Astrocyte (in vitro differentiated cells and primary cell): ENCODE measurements around the gene FASTKD2. TPM values are rescaled to one million over a fixed set of nuclear protein-coding genes. Genes with fewer than 3 reads are reported as not detected.

ENCODE experiments used
- DNase-seq: peaks from one replicate; pipeline ENCODE4 v3.0.0-alpha.2; 2010; ENCODE audit warnings: low read depth
- FAIRE-seq: peaks from 2 replicates; lab custom pipeline; 2011; peaks lifted over from hg19 to GRCh38; lab: Jason Lieb, UNC
- H2AFZ ChIP-seq: 2 replicates; pipeline ENCODE4 v1.6.0; 2012; ENCODE audit warnings: low read depth, low read length, inconsistent platforms
- H3K27ac ChIP-seq: 2 replicates; pipeline ENCODE4 v1.5.1; 2011; ENCODE audit warnings: low read depth, low read length, inconsistent platforms
- H3K27me3 ChIP-seq: 2 replicates; pipeline ENCODE4 v1.6.0; 2011; ENCODE audit warnings: low read length, inconsistent platforms; ENCODE audit not compliant: insufficient read depth
- H3K36me3 ChIP-seq: 2 replicates; pipeline ENCODE4 v1.5.1; 2011; ENCODE audit warnings: low read length, inconsistent platforms; ENCODE audit not compliant: insufficient read depth
- H3K4me1 ChIP-seq: 2 replicates; pipeline ENCODE4 v1.5.1; 2011; ENCODE audit warnings: low read length, inconsistent platforms; ENCODE audit not compliant: insufficient read depth
- H3K4me2 ChIP-seq: 2 replicates; pipeline ENCODE4 v1.6.0; 2012; ENCODE audit warnings: low read length, inconsistent platforms
- H3K4me3 ChIP-seq: 2 replicates; pipeline ENCODE4 v1.5.1; 2011; ENCODE audit warnings: low read depth, mild to moderate bottlenecking, low read length, inconsistent platforms; ENCODE audit not compliant: insufficient read depth
- H3K79me2 ChIP-seq: 2 replicates; pipeline ENCODE4 v1.6.0; 2012; ENCODE audit warnings: mild to moderate bottlenecking, low read length, inconsistent platforms; ENCODE audit not compliant: insufficient read depth
- H3K9ac ChIP-seq: 2 replicates; pipeline ENCODE4 v1.6.0; 2012; ENCODE audit warnings: mild to moderate bottlenecking, low read length, inconsistent platforms
- H3K9me3 ChIP-seq: 2 replicates; pipeline ENCODE4 v1.5.1; 2012; ENCODE audit warnings: low read depth, mild to moderate bottlenecking, low read length, inconsistent platforms; ENCODE audit not compliant: insufficient read depth
- H4K20me1 ChIP-seq: 2 replicates; pipeline ENCODE4 v1.6.0; 2012; ENCODE audit warnings: low read length, inconsistent platforms; ENCODE audit not compliant: insufficient read depth
- H3K27ac Mint-ChIP-seq: one replicate; pipeline ENCODE4 v1.8.0; 2021; ENCODE audit warnings: mild to moderate bottlenecking, mixed read lengths; ENCODE audit not compliant: unreplicated experiment
- H3K27me3 Mint-ChIP-seq: one replicate; pipeline ENCODE4 v1.8.0; 2021; ENCODE audit warnings: low read depth, mixed read lengths; ENCODE audit not compliant: unreplicated experiment
- H3K36me3 Mint-ChIP-seq: one replicate; pipeline ENCODE4 v1.8.0; 2021; ENCODE audit warnings: low read depth, mixed read lengths; ENCODE audit not compliant: unreplicated experiment
- H3K4me1 Mint-ChIP-seq: one replicate; pipeline ENCODE4 v1.8.0; 2021; ENCODE audit warnings: low read depth, mixed read lengths; ENCODE audit not compliant: unreplicated experiment
- H3K4me3 Mint-ChIP-seq: one replicate; pipeline ENCODE4 v1.8.0; 2021; ENCODE audit warnings: mild to moderate bottlenecking, moderate library complexity, mixed read lengths; ENCODE audit not compliant: unreplicated experiment
- H3K9me3 Mint-ChIP-seq: one replicate; pipeline ENCODE4 v1.8.0; 2021; ENCODE audit warnings: mild to moderate bottlenecking, mixed read lengths; ENCODE audit not compliant: unreplicated experiment
- EZH2 ChIP-seq: IDR thresholded peaks from 2 replicates; pipeline ENCODE4 v1.6.1; 2012; ENCODE audit warnings: mild to moderate bottlenecking, low read length, inconsistent platforms; ENCODE audit not compliant: insufficient read depth
- total RNA-seq: library from RNA; stranded (reverse); gene quantifications from 2 replicates; pipeline ENCODE4 v1.2.1, GENCODE V29; 2021
- TF ChIP-seq, protein P1 (sequence below): IDR thresholded peaks from 2 replicates; pipeline ENCODE4 v1.5.1; 2011; ENCODE audit warnings: low read depth, mild to moderate bottlenecking, inconsistent platforms, low read length, moderate library complexity; ENCODE audit not compliant: insufficient read depth

Gene FASTKD2
- total RNA-seq, 1 donor from 2014 or later, result 21.7 TPM

DNA sequence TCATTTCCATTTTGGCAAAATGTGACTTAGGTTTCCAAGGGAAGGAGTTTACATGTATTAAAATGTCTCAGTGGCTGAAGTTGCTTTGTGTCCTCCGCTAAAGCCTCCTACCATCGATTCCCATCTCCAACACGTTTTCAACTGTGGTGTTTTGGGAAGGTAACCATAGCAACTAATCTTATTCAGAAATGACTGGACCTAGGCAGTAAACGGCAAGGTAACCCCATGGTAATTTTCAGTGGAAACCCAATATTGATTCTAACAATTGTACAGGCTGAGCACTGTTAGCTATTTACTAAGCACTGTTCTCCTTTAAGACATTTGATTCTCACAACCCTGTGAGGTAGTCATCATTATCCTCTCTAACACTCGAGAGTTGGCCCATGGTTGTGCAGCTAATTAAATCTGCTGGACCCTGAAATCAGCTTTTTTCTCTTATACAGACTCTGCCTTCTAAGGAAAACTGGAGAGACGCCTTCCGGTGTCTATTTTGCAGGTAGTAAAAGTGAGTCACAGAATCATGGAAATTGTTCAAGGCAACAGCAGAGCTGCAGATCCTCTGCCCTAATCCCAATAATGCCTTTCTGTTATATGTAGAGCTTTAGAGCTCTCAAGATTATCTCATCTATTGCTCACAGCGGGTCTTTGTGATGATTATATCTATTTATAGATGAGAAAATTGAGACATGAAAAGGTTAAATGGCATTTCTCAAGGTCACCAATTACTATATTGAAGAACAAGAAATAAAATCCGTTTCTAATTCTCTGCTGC, 36.2 kb downstream of the FASTKD2 start:
- peaks cover 15% of the 10 kb centered on the region for H3K4me1 Mint-ChIP-seq
- Histone ChIP-seq H4K20me1 (no peaks in the 10 kb centered on the region), H3K36me3 (no peaks in the 10 kb centered on the region), H3K27me3 (no peaks in the 10 kb centered on the region), H3K9me3 (no peaks in the 10 kb centered on the region), H3K4me1 (peaks cover 5% of the 10 kb centered on the region), H3K4me3 (no peak overlapping the region), H2AFZ (no peak overlapping the region), H3K4me2 (no peak overlapping the region), H3K79me2 (no peaks in the 10 kb centered on the region), H3K27ac (no peak overlapping the region), H3K9ac (no peak overlapping the region)
- FAIRE-seq (no peak), DNase-seq (no peak)
- no peak overlapping the region for H3K4me3 Mint-ChIP-seq
- peaks cover under 1% of the 10 kb centered on the region for H3K36me3 Mint-ChIP-seq
- H3K27ac Mint-ChIP-seq, result no peak overlapping the region
- no peaks in the 10 kb centered on the region for H3K27me3 Mint-ChIP-seq
- H3K9me3 Mint-ChIP-seq, result no peaks in the 10 kb centered on the region
- no peak for TF ChIP-seq EZH2
- TF ChIP-seq, protein P1, sequence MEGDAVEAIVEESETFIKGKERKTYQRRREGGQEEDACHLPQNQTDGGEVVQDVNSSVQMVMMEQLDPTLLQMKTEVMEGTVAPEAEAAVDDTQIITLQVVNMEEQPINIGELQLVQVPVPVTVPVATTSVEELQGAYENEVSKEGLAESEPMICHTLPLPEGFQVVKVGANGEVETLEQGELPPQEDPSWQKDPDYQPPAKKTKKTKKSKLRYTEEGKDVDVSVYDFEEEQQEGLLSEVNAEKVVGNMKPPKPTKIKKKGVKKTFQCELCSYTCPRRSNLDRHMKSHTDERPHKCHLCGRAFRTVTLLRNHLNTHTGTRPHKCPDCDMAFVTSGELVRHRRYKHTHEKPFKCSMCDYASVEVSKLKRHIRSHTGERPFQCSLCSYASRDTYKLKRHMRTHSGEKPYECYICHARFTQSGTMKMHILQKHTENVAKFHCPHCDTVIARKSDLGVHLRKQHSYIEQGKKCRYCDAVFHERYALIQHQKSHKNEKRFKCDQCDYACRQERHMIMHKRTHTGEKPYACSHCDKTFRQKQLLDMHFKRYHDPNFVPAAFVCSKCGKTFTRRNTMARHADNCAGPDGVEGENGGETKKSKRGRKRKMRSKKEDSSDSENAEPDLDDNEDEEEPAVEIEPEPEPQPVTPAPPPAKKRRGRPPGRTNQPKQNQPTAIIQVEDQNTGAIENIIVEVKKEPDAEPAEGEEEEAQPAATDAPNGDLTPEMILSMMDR, result no peak

DNA sequence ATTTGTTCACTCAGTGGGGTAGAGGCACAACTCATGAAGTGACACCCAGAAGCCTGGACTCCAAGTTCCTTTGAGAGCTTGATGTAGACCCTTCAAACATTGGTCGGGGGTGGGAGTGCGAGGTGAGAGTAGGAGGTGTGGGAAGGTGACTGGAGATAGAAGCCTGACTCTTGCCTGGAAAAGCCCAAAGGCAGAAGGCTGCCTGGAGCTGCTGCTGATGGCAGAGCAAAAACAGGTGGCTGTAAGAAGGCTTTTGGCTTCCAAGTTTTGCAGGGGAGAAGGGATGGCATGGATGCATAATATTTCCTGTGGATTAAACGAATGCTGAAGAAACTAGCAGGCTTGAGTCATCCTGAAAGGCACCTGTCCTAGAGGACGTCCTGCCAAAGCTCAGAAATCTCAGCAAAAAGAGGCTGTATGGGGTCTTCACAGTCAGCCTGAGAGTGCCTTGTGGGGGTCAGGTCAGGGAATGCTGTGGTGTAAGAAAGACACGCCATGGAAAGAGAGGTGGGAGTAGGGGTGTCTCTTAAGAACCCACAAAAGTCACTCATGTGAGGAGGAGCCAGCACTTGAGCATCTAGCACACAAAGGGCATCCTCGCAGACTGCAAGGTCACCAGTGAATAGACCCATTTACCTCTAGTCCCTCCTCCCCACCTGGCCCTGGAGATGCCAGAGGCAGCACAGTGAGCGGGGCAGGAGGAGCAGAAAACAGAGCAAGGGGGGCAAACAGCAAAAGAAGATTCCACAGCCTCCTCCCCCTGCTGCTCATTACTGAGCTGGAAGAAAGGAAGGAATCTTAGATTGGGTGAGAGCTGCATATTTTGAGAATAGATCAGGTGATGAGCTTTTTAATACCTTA, 37.5 kb downstream of the FASTKD2 start:
- H3K9me3 ChIP-seq, result no peaks in the 10 kb centered on the region
- H2AFZ ChIP-seq, result no peak overlapping the region
- H3K4me1 ChIP-seq, result peaks cover 5% of the 10 kb centered on the region
- H3K4me2 ChIP-seq, result no peak overlapping the region
- H3K27me3 ChIP-seq, result no peaks in the 10 kb centered on the region
- H3K36me3 ChIP-seq, result no peaks in the 10 kb centered on the region
- no peak overlapping the region for H3K4me3 ChIP-seq
- H3K27ac ChIP-seq, result no peak overlapping the region
- FAIRE-seq (no peak), DNase-seq (no peak)
- no peak for TF ChIP-seq EZH2
- TF ChIP-seq, protein P1, result no peak
- no peak overlapping the region for H3K27ac Mint-ChIP-seq
- no peaks in the 10 kb centered on the region for H4K20me1 ChIP-seq
- H3K79me2 ChIP-seq, result no peaks in the 10 kb centered on the region
- no peaks in the 10 kb centered on the region for H3K36me3 Mint-ChIP-seq
- no peaks in the 10 kb centered on the region for H3K9me3 Mint-ChIP-seq
- no peak overlapping the region for H3K9ac ChIP-seq
- peaks cover 15% of the 10 kb centered on the region for H3K4me1 Mint-ChIP-seq
- no peak overlapping the region for H3K4me3 Mint-ChIP-seq
- H3K27me3 Mint-ChIP-seq, result no peaks in the 10 kb centered on the region
